ENCODE results near the gene CPT2.

The CPT2 gene

GRCh38 chr1:53196485-53197290 lies at the start of gene CPT2:
TSS of gene CPT2 (plus strand) at chr1:53196824. CDS start at chr1:53196944, 120 bp downstream.
- H3K4me3 Mint-ChIP-seq: peak within 1 kb of the TSS; percentile 85
- H3K27ac Mint-ChIP-seq (ENCODE audit: low read depth): peak within 1 kb of the TSS; percentile 98
- peaks cover 25% of the 10 kb centered on the region for H3K4me1 Mint-ChIP-seq
- peaks cover 13% of the 10 kb centered on the region for H3K36me3 Mint-ChIP-seq (ENCODE audit: insufficient read depth)
- peak; percentile 98 for ATAC-seq (replicated peaks; ENCODE audit: extremely low read depth, poor library complexity, severe bottlenecking)
- peak; percentile 84 for DNase-seq (ENCODE audit: low spot score in 2 of 2)
- no peaks in the 10 kb centered on the region for H3K9me3 Mint-ChIP-seq
- no peaks in the 10 kb centered on the region for H3K27me3 Mint-ChIP-seq

- H3K4me3 Mint-ChIP-seq: no peak overlapping the region
- H3K4me1 Mint-ChIP-seq: no peaks in the 10 kb centered on the region
- peaks cover 2% of the 10 kb centered on the region for H3K36me3 Mint-ChIP-seq (ENCODE audit: insufficient read depth)
- no peaks in the 10 kb centered on the region for H3K27me3 Mint-ChIP-seq
- ATAC-seq (replicated peaks; ENCODE audit: extremely low read depth, poor library complexity, severe bottlenecking): no peak
- H3K27ac Mint-ChIP-seq (ENCODE audit: low read depth): no peak overlapping the region
- no peak for DNase-seq (ENCODE audit: low spot score in 2 of 2)
- H3K9me3 Mint-ChIP-seq: no peaks in the 10 kb centered on the region
Measured at GRCh38 chr1:53147174-53147573, 49.5 kb upstream of the CPT2 start.

- no peaks in the 10 kb centered on the region for H3K4me1 Mint-ChIP-seq
- peaks cover 2% of the 10 kb centered on the region for H3K36me3 Mint-ChIP-seq (ENCODE audit: insufficient read depth)
- ATAC-seq (replicated peaks; ENCODE audit: extremely low read depth, poor library complexity, severe bottlenecking) (no peak), DNase-seq (ENCODE audit: low spot score in 2 of 2) (no peak)
- no peak overlapping the region for H3K4me3 Mint-ChIP-seq
- no peak overlapping the region for H3K27ac Mint-ChIP-seq (ENCODE audit: low read depth)
- no peaks in the 10 kb centered on the region for H3K27me3 Mint-ChIP-seq
- H3K9me3 Mint-ChIP-seq: no peaks in the 10 kb centered on the region
Measured at GRCh38 chr1:53148123-53148522, 48.5 kb upstream of the CPT2 start.

GRCh38 chr1:53153752-53154151 lies 42.9 kb upstream of the CPT2 start:
- H3K36me3 Mint-ChIP-seq (ENCODE audit: insufficient read depth): peaks cover 2% of the 10 kb centered on the region
- H3K27ac Mint-ChIP-seq (ENCODE audit: low read depth): no peak overlapping the region
- no peak for DNase-seq (ENCODE audit: low spot score in 2 of 2)
- H3K27me3 Mint-ChIP-seq: no peaks in the 10 kb centered on the region
- no peak for ATAC-seq (replicated peaks; ENCODE audit: extremely low read depth, poor library complexity, severe bottlenecking)
- no peaks in the 10 kb centered on the region for H3K9me3 Mint-ChIP-seq
- H3K4me3 Mint-ChIP-seq: no peak overlapping the region
- H3K4me1 Mint-ChIP-seq: no peaks in the 10 kb centered on the region

- ATAC-seq (replicated peaks; ENCODE audit: extremely low read depth, poor library complexity, severe bottlenecking): no peak
- Mint-ChIP-seq H3K36me3 (ENCODE audit: insufficient read depth) (peaks cover 2% of the 10 kb centered on the region), H3K4me1 (no peaks in the 10 kb centered on the region), H3K4me3 (no peak overlapping the region), H3K27ac (ENCODE audit: low read depth) (no peak overlapping the region), H3K9me3 (no peaks in the 10 kb centered on the region), H3K27me3 (no peaks in the 10 kb centered on the region)
- DNase-seq (ENCODE audit: low spot score in 2 of 2): no peak
Measured at GRCh38 chr1:53154859-53155438, 41.7 kb upstream of the CPT2 start.

GRCh38 chr1:53155534-53155933 lies 41.1 kb upstream of the CPT2 start:
- ATAC-seq (replicated peaks; ENCODE audit: extremely low read depth, poor library complexity, severe bottlenecking): no peak
- H3K4me1 Mint-ChIP-seq: no peaks in the 10 kb centered on the region
- H3K27me3 Mint-ChIP-seq: no peaks in the 10 kb centered on the region
- H3K27ac Mint-ChIP-seq (ENCODE audit: low read depth): no peak overlapping the region
- no peak for DNase-seq (ENCODE audit: low spot score in 2 of 2)
- H3K36me3 Mint-ChIP-seq (ENCODE audit: insufficient read depth): peaks cover under 1% of the 10 kb centered on the region
- no peak overlapping the region for H3K4me3 Mint-ChIP-seq
- no peaks in the 10 kb centered on the region for H3K9me3 Mint-ChIP-seq

- Mint-ChIP-seq H3K9me3 (no peaks in the 10 kb centered on the region), H3K4me1 (no peaks in the 10 kb centered on the region), H3K27me3 (no peaks in the 10 kb centered on the region), H3K36me3 (ENCODE audit: insufficient read depth) (no peaks in the 10 kb centered on the region), H3K27ac (ENCODE audit: low read depth) (no peak overlapping the region), H3K4me3 (no peak overlapping the region)
- DNase-seq (ENCODE audit: low spot score in 2 of 2) (no peak), ATAC-seq (replicated peaks; ENCODE audit: extremely low read depth, poor library complexity, severe bottlenecking) (no peak)
Measured at GRCh38 chr1:53155945-53156344, 40.7 kb upstream of the CPT2 start.

- Mint-ChIP-seq H3K36me3 (ENCODE audit: insufficient read depth) (no peaks in the 10 kb centered on the region), H3K9me3 (no peaks in the 10 kb centered on the region), H3K4me1 (no peaks in the 10 kb centered on the region), H3K27me3 (no peaks in the 10 kb centered on the region), H3K4me3 (no peak overlapping the region), H3K27ac (ENCODE audit: low read depth) (no peak overlapping the region)
- DNase-seq (ENCODE audit: low spot score in 2 of 2) (no peak), ATAC-seq (replicated peaks; ENCODE audit: extremely low read depth, poor library complexity, severe bottlenecking) (no peak)
Measured at GRCh38 chr1:53156783-53157182, 39.8 kb upstream of the CPT2 start.

GRCh38 chr1:53158900-53159299 lies 37.7 kb upstream of the CPT2 start:
- no peak overlapping the region for H3K27ac Mint-ChIP-seq (ENCODE audit: low read depth)
- no peaks in the 10 kb centered on the region for H3K9me3 Mint-ChIP-seq
- DNase-seq (ENCODE audit: low spot score in 2 of 2): no peak
- no peak overlapping the region for H3K4me3 Mint-ChIP-seq
- peaks cover 11% of the 10 kb centered on the region for H3K27me3 Mint-ChIP-seq
- no peaks in the 10 kb centered on the region for H3K36me3 Mint-ChIP-seq (ENCODE audit: insufficient read depth)
- no peak for ATAC-seq (replicated peaks; ENCODE audit: extremely low read depth, poor library complexity, severe bottlenecking)
- no peaks in the 10 kb centered on the region for H3K4me1 Mint-ChIP-seq

- Mint-ChIP-seq H3K9me3 (no peaks in the 10 kb centered on the region), H3K4me3 (no peak overlapping the region), H3K27ac (ENCODE audit: low read depth) (no peak overlapping the region), H3K36me3 (ENCODE audit: insufficient read depth) (no peaks in the 10 kb centered on the region), H3K4me1 (no peaks in the 10 kb centered on the region), H3K27me3 (peaks cover 20% of the 10 kb centered on the region)
- DNase-seq (ENCODE audit: low spot score in 2 of 2): no peak
- no peak for ATAC-seq (replicated peaks; ENCODE audit: extremely low read depth, poor library complexity, severe bottlenecking)
Measured at GRCh38 chr1:53160924-53161378, 35.7 kb upstream of the CPT2 start.

- Mint-ChIP-seq H3K27me3 (peaks cover 33% of the 10 kb centered on the region), H3K9me3 (no peaks in the 10 kb centered on the region), H3K36me3 (ENCODE audit: insufficient read depth) (no peaks in the 10 kb centered on the region), H3K27ac (ENCODE audit: low read depth) (no peak overlapping the region), H3K4me1 (no peaks in the 10 kb centered on the region), H3K4me3 (no peak overlapping the region)
- DNase-seq (ENCODE audit: low spot score in 2 of 2) (no peak), ATAC-seq (replicated peaks; ENCODE audit: extremely low read depth, poor library complexity, severe bottlenecking) (no peak)
Measured at GRCh38 chr1:53162621-53163020, 34.0 kb upstream of the CPT2 start.

GRCh38 chr1:53163291-53163768 lies 33.3 kb upstream of the CPT2 start:
- no peaks in the 10 kb centered on the region for H3K36me3 Mint-ChIP-seq (ENCODE audit: insufficient read depth)
- DNase-seq (ENCODE audit: low spot score in 2 of 2): no peak
- H3K4me3 Mint-ChIP-seq: no peak overlapping the region
- ATAC-seq (replicated peaks; ENCODE audit: extremely low read depth, poor library complexity, severe bottlenecking): no peak
- H3K4me1 Mint-ChIP-seq: no peaks in the 10 kb centered on the region
- H3K27me3 Mint-ChIP-seq: peaks cover 33% of the 10 kb centered on the region
- H3K27ac Mint-ChIP-seq (ENCODE audit: low read depth): no peak overlapping the region
- H3K9me3 Mint-ChIP-seq: no peaks in the 10 kb centered on the region

GRCh38 chr1:53165408-53165961 lies 31.1 kb upstream of the CPT2 start:
- Mint-ChIP-seq H3K9me3 (no peaks in the 10 kb centered on the region), H3K27me3 (peaks cover 33% of the 10 kb centered on the region), H3K36me3 (ENCODE audit: insufficient read depth) (no peaks in the 10 kb centered on the region), H3K27ac (ENCODE audit: low read depth) (no peak overlapping the region), H3K4me1 (no peaks in the 10 kb centered on the region), H3K4me3 (no peak overlapping the region)
- no peak for ATAC-seq (replicated peaks; ENCODE audit: extremely low read depth, poor library complexity, severe bottlenecking)
- DNase-seq (ENCODE audit: low spot score in 2 of 2): no peak

Data from central memory CD8-positive, alpha-beta T cell (primary cell).